B cell (primary cell): ENCODE results near the gene RAB30. TPM values are rescaled to one million over a fixed set of nuclear protein-coding genes. Genes with fewer than 3 reads are reported as not detected.
A peak's percentile ranks its signal among the peaks of the same experiment; 100 is the strongest.
"Not testable (repeated sequence)": the region's sequence is repeated elsewhere in the genome, so short reads cannot be mapped to it uniquely, and the experiment has no call there.

Experiments used
- ATAC-seq: fragments of 200-7000 bp; cut with Tn5 transposase; one replicate; pipeline ENCODE4 v1.10.0; 2021; ENCODE audit warnings: low read depth, mild to moderate bottlenecking, moderate number of reproducible peaks, moderate library complexity
- CTCF ChIA-PET: fragments of 350-600 bp; sonication (Branson Sonifier 250); formaldehyde crosslinking; loops from one replicate; lab custom pipeline; 2021; ENCODE audit warnings: antibody characterized with exemption, inconsistent platforms; lab: Charles Lee
- POLR2A ChIA-PET: fragments of 350-600 bp; sonication (Branson Sonifier 250); formaldehyde crosslinking; loops from one replicate; lab custom pipeline; 2021; ENCODE audit warnings: antibody characterized with exemption; lab: Charles Lee
- DNase-seq: peaks from one replicate; pipeline ENCODE4 v3.0.0; 2013
- H2AFZ ChIP-seq: 2 replicates; pipeline ENCODE4 v1.6.1; 2012; ENCODE audit warnings: mild to moderate bottlenecking, low read depth, low read length; ENCODE audit not compliant: insufficient read depth, poor library complexity, severe bottlenecking
- H3K27ac ChIP-seq, 2 donors: 1 replicate in 1 of 2; 2 replicates in 1 of 2; pipeline ENCODE4 v1.5.1; 2012 to 2013; ENCODE audit warnings: low read length in 2 of 2, mild to moderate bottlenecking in 2 of 2, moderate library complexity in 1 of 2
- H3K27me3 ChIP-seq, 4 experiments: fragments of 200-600 bp in 1 of 4; sonication (generic) in 1 of 4; replicated peaks in 1 of 4; 1 replicate in 2 of 4; 2 replicates in 2 of 4; pipeline versions ENCODE4 v1.6.1 to v1.7.0; 2013 to 2016; ENCODE audit warnings: low read length in 3 of 4, mild to moderate bottlenecking in 2 of 4, mixed read lengths in 1 of 4, moderate library complexity in 1 of 4; ENCODE audit not compliant: insufficient read depth in 4 of 4, control insufficient read depth in 3 of 4; ENCODE audit errors: control extremely low read depth in 1 of 4
- H3K36me3 ChIP-seq, 2 experiments: replicated peaks in 1 of 2; 1 replicate in 1 of 2; 2 replicates in 1 of 2; pipeline versions ENCODE4 v1.6.1 to v1.7.1; 2013; ENCODE audit warnings: low read length in 1 of 2; ENCODE audit not compliant: insufficient read depth in 2 of 2, control insufficient read depth in 1 of 2; ENCODE audit errors: control extremely low read depth in 1 of 2, extremely low read depth in 1 of 2
- H3K4me1 ChIP-seq, 2 donors: fragments of 200-600 bp in 1 of 2; sonication (generic) in 1 of 2; 1 replicate in 1 of 2; 2 replicates in 1 of 2; pipeline versions ENCODE4 v1.5.1 to v1.6.1; 2013 to 2017; ENCODE audit warnings: low read length in 2 of 2; ENCODE audit not compliant: control insufficient read depth in 2 of 2, insufficient read depth in 2 of 2
- H3K4me2 ChIP-seq: replicated peaks from 2 replicates; pipeline ENCODE3; 2012; ENCODE audit warnings: mild to moderate bottlenecking, low read depth, low read length; ENCODE audit not compliant: poor library complexity, severe bottlenecking
- H3K4me3 ChIP-seq, 5 experiments: fragments of 200-600 bp in 1 of 5; sonication (generic) in 1 of 5; 1 replicate in 3 of 5; 2 replicates in 2 of 5; pipeline versions ENCODE4 v1.5.1 to v1.7.0; 2011 to 2016; ENCODE audit warnings: low read length in 4 of 5, mild to moderate bottlenecking in 4 of 5, low read depth in 2 of 5, control low read depth in 1 of 5, moderate library complexity in 1 of 5; ENCODE audit not compliant: insufficient read depth in 1 of 5; ENCODE audit errors: control extremely low read depth in 1 of 5, extremely low read depth in 1 of 5
- H3K79me2 ChIP-seq: fragments of 200-600 bp; sonication (generic); one replicate; pipeline ENCODE4 v1.6.0; 2016; ENCODE audit warnings: low read length; ENCODE audit not compliant: control insufficient read depth, insufficient read depth
- H3K9ac ChIP-seq: fragments of 200-600 bp; sonication (generic); 2 replicates; pipeline ENCODE4 v1.6.1; 2017; ENCODE audit warnings: mild to moderate bottlenecking, low read length, moderate library complexity
- H3K9me3 ChIP-seq, 3 donors: one replicate each; pipeline versions ENCODE4 v1.6.1 to v1.7.1; 2013; ENCODE audit warnings: low read length in 2 of 3; ENCODE audit not compliant: control insufficient read depth in 2 of 3, insufficient read depth in 1 of 3; ENCODE audit errors: control extremely low read depth in 1 of 3
- H4K20me1 ChIP-seq: 2 replicates; pipeline ENCODE4 v1.6.0; 2012; ENCODE audit warnings: mild to moderate bottlenecking, low read length; ENCODE audit not compliant: insufficient read depth, control insufficient read depth, poor library complexity, severe bottlenecking
- H3K27ac Mint-ChIP-seq: one replicate; pipeline ENCODE4 v1.8.0; 2021; ENCODE audit warnings: mixed read lengths
- H3K27me3 Mint-ChIP-seq: one replicate; pipeline ENCODE4 v1.8.0; 2021; ENCODE audit warnings: mixed read lengths
- H3K4me1 Mint-ChIP-seq: one replicate; pipeline ENCODE4 v1.8.0; 2021; ENCODE audit warnings: mixed read lengths
- H3K4me3 Mint-ChIP-seq: one replicate; pipeline ENCODE4 v1.8.0; 2021; ENCODE audit warnings: mixed read lengths
- H3K9me3 Mint-ChIP-seq: one replicate; pipeline ENCODE4 v1.8.0; 2022; ENCODE audit warnings: mixed read lengths; ENCODE audit not compliant: insufficient read depth
- CTCF ChIP-seq: fragments of 200-600 bp; IDR thresholded peaks from one replicate; pipeline ENCODE4 v1.8.0; 2022; ENCODE audit warnings: antibody characterized with exemption, mild to moderate bottlenecking
- EZH2 ChIP-seq: IDR thresholded peaks from 2 replicates; pipeline ENCODE4 v1.6.1; 2012; ENCODE audit warnings: borderline replicate concordance, low read depth, mild to moderate bottlenecking, moderate library complexity, low read length; ENCODE audit not compliant: insufficient read depth, poor library complexity, severe bottlenecking
- WGBS: methylation state at CpG from one replicate; pipeline ENCODE4 v1.1.5; 2013; ENCODE audit warnings: missing lambda C conversion rate; ENCODE audit not compliant: insufficient coverage; 5-methylcytosine and 5-hydroxymethylcytosine counted together
- intact Hi-C: fragments of 100-400 bp; cut with micrococcal nuclease; formaldehyde crosslinking; loops from one replicate; pipeline ENCODE4 v1.10.0; 2022
- polyA plus RNA-seq: library from polyadenylated mRNA; depleted of rRNA; stranded (reverse); fragments of >200 nt; gene quantifications from 2 replicates; pipeline ENCODE4 v1.2.3, GENCODE V29; 2012
- total RNA-seq, 2 donors: library from RNA; stranded (reverse); fragments of 120-200 nt in 1 of 2; gene quantifications; 1 replicate in 1 of 2; 2 replicates in 1 of 2; pipeline versions ENCODE4 v1.2.3 to v1.2.4, GENCODE V29; 2013 to 2022

RAB30 gene
- total and polyA plus RNA-seq, 2 donors (not counting 1 experiment from before 2014, with no cell fraction given): 26.6 to 214 TPM

GRCh38 chr11:82960779-82961143 is 110.9 kb downstream of the RAB30 start:
- peak overlapping the region; percentile 92 for H3K27ac Mint-ChIP-seq
- H3K4me3 Mint-ChIP-seq: peak overlapping the region; percentile 67
- Histone ChIP-seq H2AFZ (peak overlapping the region; percentile 46), H3K79me2 (no peaks in the 10 kb centered on the region), H3K4me3 (peak overlapping the region in 1 of 5 experiments; percentile 43), H3K27me3 (no peaks in the 10 kb centered on the region), H3K36me3 (no peaks in the 10 kb centered on the region), H3K4me1 (peaks cover 42% of the 10 kb centered on the region in 2 donors), H3K27ac (peak overlapping the region; percentile 70 to 79), H4K20me1 (no peaks in the 10 kb centered on the region), H3K9me3 (peaks cover 1 to 14% (median 3%) of the 10 kb centered on the region in 3 donors), H3K4me2 (peak overlapping the region; percentile 61), H3K9ac (peak overlapping the region; percentile 41)
- intact Hi-C loops: loop anchor here (1.0 to 5.0 kb wide), 4 partner anchors 9 to 102 kb away; no protein-coding TSS in a partner anchor
- 60% methylated on average over 1 of the region's 2 CpGs for WGBS
- H3K27me3 Mint-ChIP-seq: no peaks in the 10 kb centered on the region
- CTCF ChIA-PET: interaction anchor here (0.9 to 1.1 kb wide), 2 partner anchors 9 to 35 kb away, joined by 3 to 4 read pairs; no protein-coding TSS in a partner anchor
- POLR2A ChIA-PET: interaction anchor here (0.7 kb wide), 1 partner anchor 27 kb away, joined by 3 read pairs; no protein-coding TSS in a partner anchor
- peaks cover 53% of the 10 kb centered on the region for H3K4me1 Mint-ChIP-seq
- no peak for TF ChIP-seq EZH2
- DNase-seq: no peak
- H3K9me3 Mint-ChIP-seq: peaks cover 11% of the 10 kb centered on the region
- ATAC-seq: no peak

- 60% methylated on average over 1 of the region's 5 CpGs for WGBS
- no peaks in the 10 kb centered on the region for H3K27me3 ChIP-seq
- Mint-ChIP-seq H3K27ac (peak overlapping the region; percentile 92), H3K4me3 (peak overlapping the region; percentile 67), H3K9me3 (peaks cover 11% of the 10 kb centered on the region), H3K27me3 (no peaks in the 10 kb centered on the region), H3K4me1 (peaks cover 59% of the 10 kb centered on the region)
- peak overlapping the region; percentile 41 for H3K9ac ChIP-seq
- H3K9me3 ChIP-seq: peaks cover 1 to 19% (median 9%) of the 10 kb centered on the region in 3 donors
- peak; percentile 77 for ATAC-seq
- H2AFZ ChIP-seq: peak overlapping the region; percentile 46
- peak overlapping the region in 2 of 5 experiments; percentile 3 to 43 for H3K4me3 ChIP-seq
- peak overlapping the region; percentile 70 to 79 for H3K27ac ChIP-seq
- POLR2A ChIA-PET: interaction anchor here (0.7 kb wide), 1 partner anchor 27 kb away, joined by 3 read pairs; no protein-coding TSS in a partner anchor
- H4K20me1 ChIP-seq: no peaks in the 10 kb centered on the region
- no peak for TF ChIP-seq EZH2
- TF ChIP-seq CTCF: no peak
- H3K4me2 ChIP-seq: peak overlapping the region; percentile 61
- intact Hi-C loops: loop anchor here (1.0 to 5.0 kb wide), 4 partner anchors 9 to 103 kb away; no protein-coding TSS in a partner anchor
- DNase-seq: peak; percentile 56
- CTCF ChIA-PET: interaction anchor here (0.9 to 1.1 kb wide), 2 partner anchors 9 to 35 kb away, joined by 3 to 4 read pairs; no protein-coding TSS in a partner anchor
- no peaks in the 10 kb centered on the region for H3K36me3 ChIP-seq
- peaks cover 47 to 48% of the 10 kb centered on the region in 2 donors for H3K4me1 ChIP-seq
- no peaks in the 10 kb centered on the region for H3K79me2 ChIP-seq
Measured at GRCh38 chr11:82959987-82960778, 111.5 kb downstream of the RAB30 start.

GRCh38 chr11:82955736-82956453 is 115.8 kb downstream of the RAB30 start:
- Mint-ChIP-seq H3K4me1 (peaks cover 68% of the 10 kb centered on the region), H3K27ac (peak overlapping the region; percentile 81), H3K4me3 (peak overlapping the region; percentile 56), H3K9me3 (peaks cover 14% of the 10 kb centered on the region)
- H2AFZ ChIP-seq: peak overlapping the region; percentile 57
- WGBS: 74% methylated on average over 8 of the region's 9 CpGs
- ATAC-seq (peak; percentile 28), DNase-seq (peak; percentile 53)
- H3K79me2 ChIP-seq, H4K20me1 ChIP-seq, H3K27me3 Mint-ChIP-seq, intact Hi-C loops, H3K36me3 ChIP-seq, H3K27me3 ChIP-seq: not testable (repeated sequence)
- peak overlapping the region; percentile 35 for H3K9ac ChIP-seq
- H3K27ac ChIP-seq: peak overlapping the region; percentile 3 to 41
- H3K4me3 ChIP-seq: peak overlapping the region in 1 of 5 experiments; percentile 19
- ChIA-PET POLR2A (interaction anchor here (0.5 to 0.9 kb wide), 3 partner anchors 11 to 46 kb away, joined by 3 to 4 read pairs (median 3); no protein-coding TSS in a partner anchor), CTCF (interaction anchor here (0.6 to 1.4 kb wide), 6 partner anchors 9 to 116 kb away, joined by 3 to 4 read pairs (median 3); partner anchors contain the start of gene RAB30)
- peaks cover 43 to 44% of the 10 kb centered on the region in 2 donors for H3K4me1 ChIP-seq
- peaks cover 1 to 19% (median 9%) of the 10 kb centered on the region in 3 donors for H3K9me3 ChIP-seq
- peak overlapping the region; percentile 45 for H3K4me2 ChIP-seq
